GM21619 (cell line): ENCODE results near the gene MRPL33.

Source experiments
- ATAC-seq: cut with Tn5 transposase; IDR thresholded peaks from one replicate; pipeline ENCODE4 v1.9.1; 2021; ENCODE audit not compliant: unreplicated experiment

The MRPL33 gene

GRCh38 chr2:27807476-27807875 lies 36.0 kb downstream of the MRPL33 start:
- no peak for ATAC-seq

- no peak for ATAC-seq
Observed at GRCh38 chr2:27808418-27808817, 36.9 kb downstream of the MRPL33 start.

- no peak for ATAC-seq
Observed at GRCh38 chr2:27808984-27809383, 37.5 kb downstream of the MRPL33 start.

- ATAC-seq, result no peak
Observed at GRCh38 chr2:27809761-27810241, 38.3 kb downstream of the MRPL33 start.

GRCh38 chr2:27810455-27810854 lies 38.9 kb downstream of the MRPL33 start:
- no peak for ATAC-seq

- ATAC-seq, result no peak
Observed at GRCh38 chr2:27811768-27812167, 40.2 kb downstream of the MRPL33 start.

GRCh38 chr2:27814758-27815157 lies 43.2 kb downstream of the MRPL33 start:
- ATAC-seq, result no peak

- ATAC-seq, result no peak
Observed at GRCh38 chr2:27815860-27816438, 44.4 kb downstream of the MRPL33 start.

GRCh38 chr2:27822049-27822448 lies 50.5 kb downstream of the MRPL33 start:
- no peak for ATAC-seq

GRCh38 chr2:27823135-27823534 lies 51.6 kb downstream of the MRPL33 start:
- ATAC-seq, result no peak

GRCh38 chr2:27823569-27823968 lies 52.0 kb downstream of the MRPL33 start:
- ATAC-seq, result no peak

GRCh38 chr2:27824401-27824800 lies 52.9 kb downstream of the MRPL33 start:
- no peak for ATAC-seq

- no peak for ATAC-seq
Observed at GRCh38 chr2:27828305-27828704, 56.8 kb downstream of the MRPL33 start.
